SHP77 (cell line): Measurements from ENCODE around the gene PLA2G4A.
A peak's percentile ranks its signal among the peaks of the same experiment; 100 is the strongest.

Experiments
- DNase-seq, 2 experiments: peaks; one replicate each; lab custom pipeline; 2025; lab: John Stamatoyannopoulos, UW

Gene PLA2G4A

GRCh38 chr1:186834399-186834958 is 5.7 kb downstream of the PLA2G4A start:
- DNase-seq = no peak

GRCh38 chr1:186835448-186835847 is 6.7 kb downstream of the PLA2G4A start:
- DNase-seq = no peak

DNA sequence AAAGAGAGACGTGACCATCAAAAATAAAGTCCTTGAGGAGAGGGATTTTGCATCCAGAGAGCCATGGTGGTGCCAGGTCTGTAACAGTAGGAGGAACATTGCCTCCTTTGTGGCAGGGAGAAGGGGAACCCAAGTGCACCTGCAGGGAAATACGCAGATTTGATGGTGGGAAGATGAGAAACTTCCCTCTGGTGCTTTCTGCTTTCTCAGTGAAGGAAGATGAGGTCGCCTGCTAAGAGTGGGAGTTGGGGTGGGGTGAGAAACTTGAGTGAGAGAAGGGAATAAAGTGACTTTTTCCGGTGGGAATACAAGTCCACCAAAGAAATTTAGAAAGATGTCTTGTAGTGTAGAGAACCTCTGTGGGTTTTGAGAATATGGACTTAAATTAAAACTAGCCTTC is 9.1 kb downstream of the PLA2G4A start:
- DNase-seq = no peak

- no peak for DNase-seq
These were observed 9.8 kb downstream of the PLA2G4A start for GRCh38 chr1:186838380-186839040.

GRCh38 chr1:186839041-186839400 is 10.3 kb downstream of the PLA2G4A start:
- DNase-seq = no peak

DNA sequence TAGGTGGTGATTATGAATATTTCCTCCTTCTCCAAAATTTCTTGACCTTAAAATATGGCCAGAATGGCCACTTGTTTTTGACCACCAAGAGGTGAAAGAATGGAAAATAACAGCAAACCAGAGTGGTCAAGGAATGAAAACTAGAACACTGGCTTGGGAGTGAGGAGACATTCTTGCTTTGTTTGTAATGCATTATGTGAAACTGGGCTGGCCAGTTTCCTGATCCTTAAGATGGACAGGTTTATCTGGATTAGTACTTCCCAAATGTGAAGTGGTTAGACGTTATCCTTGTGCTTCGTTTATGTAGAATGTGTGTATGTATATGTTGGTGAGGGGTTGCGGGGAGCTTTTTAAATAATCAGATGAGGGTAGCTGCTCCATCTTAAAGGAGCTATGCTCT is 12.8 kb downstream of the PLA2G4A start:
- DNase-seq = no peak

- no peak for DNase-seq
These were observed 13.8 kb downstream of the PLA2G4A start for GRCh38 chr1:186842547-186842946.

- no peak for DNase-seq
These were observed 14.5 kb downstream of the PLA2G4A start for GRCh38 chr1:186843226-186843625.

GRCh38 chr1:186843931-186844330 is 15.2 kb downstream of the PLA2G4A start:
- no peak for DNase-seq

DNA sequence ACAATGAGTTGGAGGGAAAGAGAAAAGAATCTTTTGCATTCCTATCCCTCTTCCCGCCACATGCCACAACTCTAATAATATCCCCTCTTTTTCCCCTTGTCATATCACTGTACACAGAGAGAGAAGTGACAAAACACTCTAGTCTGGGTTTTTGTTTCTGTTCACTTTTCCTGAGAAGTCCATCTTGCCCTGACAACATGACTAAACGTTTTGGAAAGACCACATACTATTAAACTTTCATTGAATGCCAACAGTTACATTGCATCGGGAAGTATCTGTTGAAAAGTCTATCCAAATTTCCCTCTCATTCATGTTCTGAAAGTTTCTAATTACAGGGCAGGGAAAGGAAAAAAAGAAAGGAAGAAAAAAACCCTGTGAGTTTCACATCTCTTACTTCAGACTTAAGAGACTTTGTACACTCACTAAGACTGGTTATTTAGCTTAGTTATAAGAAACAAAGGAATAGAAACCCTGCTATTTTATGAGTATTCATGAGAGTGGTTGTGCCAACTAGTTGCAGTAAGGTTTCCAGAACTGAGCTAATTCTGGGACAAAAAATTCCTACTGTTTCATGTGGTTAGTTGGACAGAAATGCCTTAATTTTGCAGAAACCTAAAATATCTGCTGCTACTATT is 16.9 kb downstream of the PLA2G4A start:
- DNase-seq = no peak

- no peak for DNase-seq
These were observed 19.9 kb downstream of the PLA2G4A start for GRCh38 chr1:186848509-186849130.

GRCh38 chr1:186849271-186849671 is 20.5 kb downstream of the PLA2G4A start:
- peak; percentile 36 to 59 for DNase-seq

- DNase-seq = no peak
These were observed 21.1 kb downstream of the PLA2G4A start for GRCh38 chr1:186849826-186850225.

GRCh38 chr1:186854102-186854501 is 25.4 kb downstream of the PLA2G4A start:
- DNase-seq = no peak

DNA sequence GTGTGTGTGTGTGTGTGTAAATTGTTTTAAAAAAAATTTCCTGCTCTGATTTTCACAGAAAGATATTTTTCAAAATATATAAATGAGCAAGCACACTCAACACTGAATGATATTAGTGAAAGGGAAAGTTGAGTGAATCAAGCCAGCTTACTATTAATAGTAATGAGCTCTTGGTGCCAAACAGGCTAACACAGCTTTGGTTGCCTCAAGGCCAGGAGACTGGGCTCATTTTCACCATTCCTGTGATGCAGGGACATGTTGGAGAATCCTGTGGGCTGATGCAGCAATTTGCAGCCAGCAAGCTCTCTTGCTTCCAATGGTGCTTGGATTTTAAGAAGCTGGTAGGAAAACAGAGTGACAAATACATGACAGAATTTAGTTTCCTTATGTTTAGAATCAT is 30.2 kb downstream of the PLA2G4A start:
- no peak for DNase-seq

DNA sequence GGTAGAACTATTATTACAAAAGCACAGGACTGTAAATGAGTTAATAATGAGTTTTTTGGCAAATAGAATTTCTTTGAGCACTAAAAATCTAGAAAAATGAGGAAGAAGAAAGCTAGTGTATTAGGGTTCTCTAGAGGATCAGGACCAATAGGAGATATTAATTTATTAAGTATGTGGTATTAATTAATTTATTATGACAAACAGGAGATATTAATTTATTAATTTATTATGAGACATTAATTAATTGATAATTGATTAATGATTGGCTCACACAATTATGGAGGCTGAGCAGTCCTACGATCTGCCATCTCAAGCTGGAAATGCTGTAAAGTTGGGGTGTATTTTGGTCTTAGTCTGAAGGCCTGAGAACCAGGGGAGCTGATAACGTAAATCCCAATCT is 31.2 kb downstream of the PLA2G4A start:
- no peak for DNase-seq

- DNase-seq = no peak
These were observed 35.5 kb downstream of the PLA2G4A start for GRCh38 chr1:186864296-186864695.

DNA sequence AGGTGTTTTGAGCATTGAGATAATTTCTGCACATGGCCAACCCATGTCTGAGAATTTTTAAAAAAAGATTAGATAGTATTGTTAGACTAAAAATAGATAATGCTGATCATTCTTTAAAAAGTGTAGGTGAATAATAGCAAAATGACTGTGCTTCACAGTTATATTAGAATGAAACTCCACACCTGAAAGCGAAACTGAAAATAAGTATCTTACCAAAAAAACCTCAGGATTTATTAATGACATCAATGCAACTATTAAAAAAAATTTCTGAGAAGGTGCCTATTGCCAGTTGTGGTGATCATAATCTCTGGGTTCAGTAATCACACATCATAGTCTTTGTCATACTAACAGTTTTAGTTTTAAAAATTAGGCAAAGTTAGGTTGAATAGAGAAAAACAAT is 36.5 kb downstream of the PLA2G4A start:
- DNase-seq = no peak

DNA sequence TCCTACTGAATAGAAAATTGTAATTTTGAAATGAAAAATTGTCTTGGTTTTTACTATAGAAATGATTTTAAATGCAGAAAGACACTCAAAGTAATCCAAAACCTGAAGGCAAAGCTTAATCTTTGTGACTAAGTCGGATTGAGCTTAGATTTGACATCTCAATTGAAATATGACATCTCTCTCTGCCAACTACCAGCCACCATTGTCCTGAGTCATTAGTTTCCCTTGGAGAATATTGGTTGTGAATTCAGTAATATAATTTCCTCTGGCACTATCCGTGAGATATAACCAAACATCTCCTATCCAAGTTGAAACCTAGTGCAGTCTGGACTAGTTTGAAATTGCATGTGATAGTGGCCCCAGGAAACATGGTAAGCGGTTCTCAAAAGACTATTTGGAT is 37.1 kb downstream of the PLA2G4A start:
- no peak for DNase-seq

GRCh38 chr1:186869526-186870228 is 40.9 kb downstream of the PLA2G4A start:
- DNase-seq = no peak

- no peak for DNase-seq
These were observed 43.0 kb downstream of the PLA2G4A start for GRCh38 chr1:186871784-186872183.

DNA sequence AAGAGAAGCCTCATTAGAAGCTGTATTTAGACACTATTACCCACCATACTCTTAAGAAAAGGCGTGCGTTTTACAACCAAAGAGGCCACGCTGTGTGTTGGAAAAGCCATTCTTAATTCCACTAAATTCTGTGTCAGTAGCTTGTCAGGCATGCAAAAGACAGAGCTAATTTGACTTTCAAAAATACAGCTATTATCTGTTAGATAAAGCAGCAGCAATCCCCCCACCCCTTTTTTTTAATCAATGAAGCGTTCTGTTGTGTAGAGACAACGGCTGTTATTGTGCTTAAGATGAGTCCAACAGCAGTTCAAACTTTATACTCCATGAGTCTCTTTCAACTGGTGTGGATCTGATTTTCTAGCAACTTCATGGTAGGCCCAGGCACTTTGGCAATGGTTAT is 43.5 kb downstream of the PLA2G4A start:
- DNase-seq = no peak

- DNase-seq = no peak
These were observed 44.9 kb downstream of the PLA2G4A start for GRCh38 chr1:186873687-186874086.
